ENCODE data around the gene ZFP90. TPM values are rescaled to one million over a fixed set of nuclear protein-coding genes. Genes with fewer than 3 reads are reported as not detected.
"Not testable (repeated sequence)": the region's sequence is repeated elsewhere in the genome, so short reads cannot be mapped to it uniquely, and the experiment has no call there.

The ZFP90 gene
- polyA plus RNA-seq, 3 donors: 34.6 to 49.1 (median 43.2) TPM

DNA sequence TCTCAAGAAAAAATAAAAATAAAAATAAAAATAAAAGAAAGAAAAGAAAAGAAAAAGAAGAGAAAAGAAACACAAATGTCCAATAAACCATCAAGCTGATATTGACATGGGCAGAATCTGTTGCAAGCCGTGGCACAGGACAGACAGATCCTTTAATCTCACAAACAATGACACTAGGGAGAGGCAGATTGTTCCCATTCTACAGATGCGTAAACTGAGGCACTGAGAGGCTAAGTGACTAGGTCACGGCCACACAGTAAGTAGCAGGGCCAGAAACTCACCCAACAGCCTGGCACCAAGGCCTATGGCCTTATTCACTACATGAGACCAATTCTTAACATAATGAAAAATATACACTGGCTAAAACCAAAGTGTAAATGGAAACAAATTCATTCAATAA, 28.3 kb upstream of the ZFP90 start:
- DNase-seq: no peak

DNA sequence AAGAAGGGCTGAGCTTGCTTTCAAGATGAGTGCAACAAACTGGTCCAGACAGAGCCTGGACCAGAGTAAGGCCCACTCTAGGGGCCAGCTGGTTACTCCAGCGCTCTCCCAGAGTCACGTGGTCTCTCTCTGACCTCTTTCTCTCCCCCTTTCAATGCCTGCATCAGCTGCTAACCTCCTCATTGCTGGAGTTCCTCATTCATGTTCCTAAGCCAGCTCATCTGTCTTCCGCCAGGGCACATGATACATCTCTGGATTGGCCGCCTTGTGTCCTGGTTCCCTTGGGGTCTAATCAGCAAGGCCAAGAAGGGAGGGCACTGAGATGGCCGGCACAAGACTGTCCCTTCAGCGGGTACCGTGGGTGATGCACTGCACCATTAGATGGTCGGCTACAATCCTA, 26.9 kb upstream of the ZFP90 start:
- no peak for DNase-seq

DNA sequence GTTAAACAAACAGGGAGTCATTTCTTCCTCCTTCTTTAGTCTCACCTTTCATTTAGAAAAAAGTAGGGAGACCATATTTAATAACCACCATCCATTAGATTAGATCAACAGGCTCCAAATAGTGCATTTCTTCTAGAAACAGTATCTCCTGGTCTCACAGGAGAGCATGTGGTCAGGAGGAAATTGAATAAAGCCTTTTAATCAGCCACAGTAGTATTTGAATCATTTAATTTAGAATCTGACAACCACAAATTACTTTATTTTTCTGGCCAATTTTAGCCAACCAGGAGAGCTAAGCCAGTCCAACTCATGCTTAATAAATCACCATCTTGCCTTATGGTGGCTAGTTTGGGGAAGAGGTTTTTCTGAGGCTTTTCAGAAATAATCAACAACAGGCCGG, 26.3 kb upstream of the ZFP90 start:
- DNase-seq: no peak

DNA sequence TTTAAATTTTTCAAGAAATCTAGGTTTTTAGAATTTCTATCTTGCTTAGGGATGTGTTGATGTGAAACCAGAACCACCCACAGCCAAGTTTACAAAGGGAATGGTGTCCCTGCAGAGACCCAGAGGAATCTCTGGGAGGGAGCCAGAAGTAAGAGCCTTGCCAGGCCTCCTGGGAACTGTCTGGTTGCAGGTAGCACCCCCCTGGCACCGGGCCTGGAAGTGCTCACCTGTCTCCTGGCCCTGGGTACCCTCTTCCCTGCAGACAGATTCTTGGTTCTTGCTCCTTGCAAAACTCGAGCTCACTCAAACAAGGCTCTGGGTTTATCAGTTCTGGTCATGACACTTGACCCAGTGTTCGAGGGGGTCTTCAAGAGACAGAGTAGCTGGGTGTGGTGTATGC, 24.6 kb upstream of the ZFP90 start:
- DNase-seq: no peak

- DNase-seq: no peak
Measured at GRCh38 chr16:68517606-68518166, 21.4 kb upstream of the ZFP90 start.

GRCh38 chr16:68519225-68519745, 19.8 kb upstream of the ZFP90 start:
- no peak for DNase-seq

- peak; percentile 92 for DNase-seq
Measured at GRCh38 chr16:68520649-68521086, 18.4 kb upstream of the ZFP90 start.

- no peak for DNase-seq
Measured at GRCh38 chr16:68524069-68524820, 14.8 kb upstream of the ZFP90 start.

DNA sequence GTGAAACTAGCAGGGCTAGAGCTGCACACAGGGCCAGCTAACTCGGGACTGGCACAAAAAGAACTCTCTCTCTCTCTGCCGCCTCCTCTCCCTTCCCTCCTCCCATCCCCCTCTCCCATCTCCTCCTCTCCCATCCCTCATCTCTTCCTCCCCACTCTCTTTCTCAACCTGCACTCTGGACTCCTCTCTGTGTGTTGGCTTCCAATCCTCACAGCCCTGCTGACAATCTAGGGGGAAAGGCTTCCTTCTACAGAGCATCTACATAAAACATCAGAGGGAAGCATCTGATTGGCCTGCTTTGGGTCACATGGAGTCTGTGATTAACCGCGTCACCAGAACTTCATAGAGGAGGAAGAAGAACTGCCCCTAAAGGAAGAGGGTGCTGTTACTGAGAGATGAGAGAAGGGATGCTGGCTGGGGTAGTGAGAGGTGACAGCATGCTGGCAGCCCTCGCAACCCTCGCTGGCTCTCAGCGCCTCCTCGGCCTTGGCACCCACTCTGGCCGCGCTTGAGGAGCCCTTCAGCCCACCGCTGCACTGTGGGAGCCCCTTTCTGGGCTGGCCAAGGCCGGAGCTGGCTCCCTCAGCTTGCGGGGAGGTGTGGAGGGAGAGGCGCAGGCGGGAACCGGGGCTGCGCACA, 12.8 kb upstream of the ZFP90 start:
- DNase-seq: no peak

DNA sequence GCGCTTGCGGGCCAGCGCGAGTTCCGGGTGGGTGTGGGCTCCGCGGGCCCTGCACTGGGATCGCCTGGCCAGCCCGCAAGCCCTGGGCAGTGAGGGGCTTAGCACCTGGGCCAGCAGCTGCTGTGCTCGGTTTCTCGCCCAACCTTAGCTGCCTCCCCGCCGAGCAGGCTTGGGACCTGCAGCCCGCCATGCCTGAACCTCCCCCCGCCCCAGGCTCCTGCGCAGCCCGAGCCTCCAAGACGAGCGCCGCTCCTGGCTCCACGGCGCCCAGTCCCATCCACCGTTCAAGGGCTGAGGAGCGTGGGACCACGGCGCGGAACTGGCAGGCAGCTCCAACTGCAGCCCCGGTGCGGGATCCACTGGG, 12.3 kb upstream of the ZFP90 start:
- no peak for DNase-seq

GRCh38 chr16:68528233-68528632, 10.9 kb upstream of the ZFP90 start:
- DNase-seq: no peak

GRCh38 chr16:68528686-68529379, 10.3 kb upstream of the ZFP90 start:
- peak; percentile 82 for DNase-seq

DNA sequence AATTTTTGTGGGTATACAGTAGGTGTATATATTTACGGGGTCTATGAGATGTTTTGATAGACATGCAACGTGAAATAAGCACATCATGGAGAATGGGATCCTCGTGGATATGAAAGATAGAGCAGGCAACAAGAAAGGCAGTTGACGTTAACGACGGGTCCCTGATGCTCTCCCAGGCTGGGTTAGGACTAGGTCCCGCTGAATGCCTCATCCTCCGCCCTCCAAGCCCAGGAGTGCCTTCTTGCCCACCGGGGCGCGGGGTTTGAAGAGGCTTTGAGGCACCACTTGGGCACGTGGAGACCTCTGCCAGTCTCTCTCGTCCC, 9.5 kb upstream of the ZFP90 start:
- no peak for DNase-seq

DNA sequence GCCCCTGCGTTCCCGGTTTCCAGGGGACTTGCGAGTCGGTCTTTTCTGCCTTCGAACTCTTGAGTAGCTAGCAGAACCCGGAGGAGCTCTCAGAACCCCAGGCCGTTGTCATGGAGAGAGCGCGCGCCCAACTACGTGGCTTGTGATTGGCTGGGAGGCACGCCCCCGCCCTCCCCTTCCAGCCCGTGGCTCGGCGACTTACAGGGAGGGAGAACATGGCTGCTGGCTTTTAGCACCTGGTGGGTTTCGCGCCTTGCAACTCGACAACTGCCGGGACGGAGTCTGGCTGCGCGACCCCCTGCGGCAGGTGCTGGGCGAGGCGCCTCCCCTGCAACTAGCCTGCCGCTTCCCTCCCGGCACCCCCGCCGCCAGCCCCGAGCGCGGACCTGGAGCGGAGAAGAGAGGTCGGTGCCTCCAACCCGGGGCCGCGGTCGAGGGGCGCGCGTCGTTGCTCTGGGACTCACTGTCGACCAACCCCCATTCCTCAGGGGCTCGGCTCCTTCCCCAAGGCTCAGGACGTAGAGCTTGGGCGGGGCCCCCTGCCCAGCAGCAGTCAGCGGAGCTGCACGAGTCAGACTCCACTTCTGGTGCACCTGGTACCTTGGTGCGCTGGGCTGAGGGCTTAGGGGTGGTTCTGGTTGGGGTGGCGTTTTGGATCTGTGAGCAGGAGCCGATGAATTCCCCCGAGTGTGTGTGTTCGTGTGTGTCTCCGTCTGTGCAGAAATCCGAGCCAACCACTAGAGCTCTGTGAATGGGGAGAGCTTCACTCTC, 9.0 kb upstream of the ZFP90 start:
- DNase-seq: peak; percentile 85

GRCh38 chr16:68533937-68534336, 5.2 kb upstream of the ZFP90 start:
- no peak for DNase-seq

- DNase-seq: no peak
Measured at GRCh38 chr16:68535331-68535730, 3.8 kb upstream of the ZFP90 start.

- DNase-seq: no peak
Measured at GRCh38 chr16:68539711-68540239, 684 bp downstream of the ZFP90 start.

- DNase-seq: no peak
Measured at GRCh38 chr16:68548947-68549346, 9.9 kb downstream of the ZFP90 start.

- DNase-seq: no peak
Measured at GRCh38 chr16:68553186-68553585, 14.1 kb downstream of the ZFP90 start.

DNA sequence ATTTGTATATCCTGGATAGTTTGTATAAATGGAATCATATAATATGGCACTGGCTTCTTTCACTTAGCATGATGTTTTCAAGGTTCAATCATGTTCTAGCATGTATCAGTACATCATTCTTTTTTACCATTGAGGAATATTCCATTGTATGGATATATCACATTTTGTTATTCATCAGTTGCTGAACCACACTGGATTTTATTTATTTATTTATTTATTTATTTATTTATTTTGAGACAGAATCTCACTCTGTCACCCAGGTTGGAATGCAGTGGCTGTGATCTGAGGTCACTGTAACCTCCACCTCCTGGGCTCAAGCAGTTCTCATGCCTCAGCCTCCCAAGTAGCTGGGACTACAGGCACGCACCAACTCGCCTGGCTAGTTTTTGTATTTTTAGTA, 21.2 kb downstream of the ZFP90 start:
- DNase-seq: not testable (repeated sequence)

- no peak for DNase-seq
Measured at GRCh38 chr16:68563631-68564381, 24.7 kb downstream of the ZFP90 start.

All from renal pelvis (tissue), 4 donors.